Stimulated activated CD8-positive, alpha-beta memory T cell treated with anti-CD3 and anti-CD28 coated beads, Interleukin-12 subunit alpha, Interleukin-12 subunit beta, amount 100 ng/mL, for 24 hours (primary cell): ENCODE results near the gene ATXN7L1.
"Not testable (repeated sequence)": the region's sequence is repeated elsewhere in the genome, so short reads cannot be mapped to it uniquely, and the experiment has no call there.

Source experiments
- DNase-seq: peaks from one replicate; pipeline ENCODE4 v3.0.0-alpha.2; 2020; ENCODE audit errors: extremely low read depth

ATXN7L1 gene

DNA sequence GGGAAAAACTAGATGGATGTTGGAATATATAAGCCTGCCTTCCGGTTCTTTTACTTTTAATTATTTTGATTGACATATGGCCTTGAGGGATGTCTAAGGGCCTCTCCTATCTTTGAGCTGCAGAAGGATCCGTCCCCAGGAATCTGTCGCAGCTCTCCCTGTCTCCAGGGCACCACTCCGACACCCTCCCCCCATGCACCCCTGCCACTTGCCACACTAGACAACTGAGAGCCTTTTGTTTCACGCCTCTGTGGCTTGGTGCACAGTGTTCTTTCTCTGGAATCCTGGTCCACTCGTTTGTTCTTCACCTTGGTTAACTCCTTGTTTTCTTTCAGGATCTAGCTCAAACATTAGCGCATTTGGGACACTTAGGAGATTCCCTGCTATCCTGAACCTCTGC, 171.0 kb downstream of the ATXN7L1 start:
- DNase-seq, result no peak

DNA sequence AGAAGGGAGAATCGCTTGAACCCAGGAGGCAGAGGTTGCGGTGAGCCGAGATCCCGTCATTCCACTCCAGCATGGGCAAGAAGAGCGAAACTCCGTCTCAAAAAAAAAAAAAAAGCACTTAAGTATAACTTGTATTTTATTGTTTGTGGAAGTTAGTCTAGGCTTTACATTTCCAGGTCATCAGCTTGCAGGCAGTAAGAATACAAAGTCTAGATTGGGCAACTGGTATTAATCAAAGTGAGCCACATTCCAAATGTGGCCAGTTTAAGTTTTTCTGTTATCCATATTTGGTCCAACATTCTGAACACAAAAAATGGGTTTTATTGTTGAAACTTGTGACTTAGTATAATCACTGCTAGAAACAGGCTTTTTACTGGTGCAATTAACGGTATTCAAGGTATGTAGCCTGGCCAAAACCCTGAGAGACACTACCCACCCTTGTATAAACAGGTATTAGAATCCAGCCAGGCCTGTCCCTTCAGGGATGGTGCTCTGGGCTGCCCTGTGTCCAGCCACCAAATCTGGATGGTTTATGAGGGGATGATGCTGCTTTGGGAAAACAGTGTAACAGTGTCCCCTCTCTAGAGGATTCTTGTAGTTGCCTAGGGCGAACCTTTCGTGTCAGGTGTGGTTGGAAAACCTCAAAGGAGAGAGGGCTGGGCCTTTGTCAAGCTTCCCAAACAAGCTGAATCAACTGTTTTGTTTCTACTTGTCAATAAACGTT, 173.0 kb downstream of the ATXN7L1 start:
- DNase-seq, result no peak

DNA sequence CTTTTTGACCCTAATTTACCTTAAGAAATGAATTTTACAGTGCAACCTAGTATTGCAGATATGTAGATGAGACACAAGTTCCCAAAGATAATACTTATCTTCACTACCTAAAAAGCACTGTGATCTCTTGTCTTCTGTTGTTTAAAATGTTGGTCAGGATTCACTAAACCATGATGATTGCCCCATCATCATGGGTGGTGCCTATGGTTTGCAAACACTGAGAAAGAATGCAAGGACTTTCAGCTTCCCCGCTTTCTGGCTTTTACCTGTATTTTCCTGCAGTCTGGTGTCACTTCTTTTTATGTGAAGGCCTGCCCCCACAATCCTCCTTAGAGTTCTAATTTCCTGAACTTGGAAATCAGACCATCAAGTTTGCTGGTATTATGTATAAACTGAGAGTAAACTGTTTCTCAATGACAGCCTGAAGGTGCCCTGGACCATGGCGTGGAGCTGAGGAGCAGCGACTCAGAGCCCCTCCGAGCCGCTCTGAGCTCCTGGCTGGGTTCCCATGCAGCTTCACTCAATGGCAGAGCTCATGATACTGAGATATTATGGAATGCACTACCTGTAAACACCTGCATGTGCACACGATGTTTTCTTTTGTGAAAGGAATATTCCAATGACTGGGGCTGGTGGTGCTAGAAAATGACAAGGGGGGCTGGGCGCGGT, 176.7 kb downstream of the ATXN7L1 start:
- no peak for DNase-seq

DNA sequence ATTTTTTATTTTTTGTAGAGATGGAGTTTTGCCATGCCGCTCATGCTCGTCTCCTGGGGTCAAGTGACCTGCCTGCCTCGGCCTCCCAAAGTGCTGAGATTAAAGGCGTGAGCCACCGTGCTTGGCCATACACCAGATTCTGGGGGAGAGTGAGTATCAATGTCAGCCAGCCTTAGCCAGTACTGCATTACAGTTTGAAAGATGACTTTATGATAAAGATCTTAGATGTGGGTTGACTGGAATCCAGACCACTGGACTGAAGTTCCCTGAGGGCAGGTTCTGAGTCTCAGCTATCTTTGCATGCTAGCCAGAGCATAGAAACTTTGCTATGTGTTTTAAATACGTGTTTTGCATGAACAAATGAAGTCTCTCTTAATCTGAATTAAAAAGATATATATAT, 177.9 kb downstream of the ATXN7L1 start:
- no peak for DNase-seq

DNA sequence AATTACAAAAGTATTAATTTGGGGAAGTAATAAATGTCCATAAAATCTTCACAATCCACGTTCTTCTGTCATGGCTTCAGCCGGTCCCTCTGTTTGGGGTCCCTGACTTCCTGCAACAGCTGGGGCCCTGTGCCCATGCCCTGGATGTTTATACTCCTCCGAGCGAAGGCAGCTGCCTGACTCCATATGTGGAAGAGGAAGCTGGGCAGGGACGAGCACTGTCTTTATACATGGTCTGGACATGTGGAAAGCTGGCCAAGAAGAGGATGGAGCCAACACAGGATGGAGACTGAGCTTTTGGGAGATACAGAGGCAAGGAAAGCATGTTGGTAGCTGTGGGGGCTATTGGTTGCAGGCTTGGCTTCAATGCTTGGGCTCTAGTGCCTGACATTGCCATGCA, 178.6 kb downstream of the ATXN7L1 start:
- no peak for DNase-seq

DNA sequence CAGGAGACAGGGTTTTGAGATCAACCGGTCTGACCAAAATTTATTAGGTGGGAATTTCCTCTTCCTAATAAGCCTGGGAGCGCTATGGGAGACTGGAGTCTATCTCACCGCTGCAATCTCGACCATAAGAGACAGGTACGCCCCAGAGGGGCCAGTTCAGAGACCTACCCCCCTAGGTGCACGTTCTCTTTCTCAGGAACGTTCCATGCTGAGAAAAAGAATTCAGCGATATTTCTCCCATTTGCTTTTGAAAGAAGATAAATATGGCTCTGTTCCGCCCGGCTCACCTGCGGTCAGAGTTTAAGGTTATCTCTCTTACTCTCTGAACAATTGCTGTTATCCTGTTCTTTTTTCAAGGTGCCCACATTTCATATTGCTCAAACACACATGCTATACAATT, 179.2 kb downstream of the ATXN7L1 start:
- DNase-seq, result not testable (repeated sequence)

DNA sequence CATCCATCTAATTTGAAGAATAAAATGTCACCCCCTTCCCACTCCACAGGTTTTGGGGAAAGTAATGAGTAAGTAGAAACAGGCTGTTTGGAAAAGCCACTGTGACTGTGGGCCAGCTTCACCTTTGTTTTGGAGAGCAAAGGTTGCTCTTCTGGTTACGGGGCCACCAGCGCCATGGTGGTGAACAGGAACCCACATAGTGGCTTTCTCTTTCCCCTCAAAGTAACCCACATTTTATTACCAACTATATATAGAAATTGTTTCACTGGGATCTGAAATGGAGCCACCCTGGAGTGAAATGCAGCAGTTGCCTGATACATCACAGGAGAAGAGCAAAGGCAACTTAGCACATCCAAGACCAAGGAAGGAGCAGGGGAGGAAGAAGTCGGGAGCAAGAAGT, 182.8 kb downstream of the ATXN7L1 start:
- DNase-seq, result no peak

DNA sequence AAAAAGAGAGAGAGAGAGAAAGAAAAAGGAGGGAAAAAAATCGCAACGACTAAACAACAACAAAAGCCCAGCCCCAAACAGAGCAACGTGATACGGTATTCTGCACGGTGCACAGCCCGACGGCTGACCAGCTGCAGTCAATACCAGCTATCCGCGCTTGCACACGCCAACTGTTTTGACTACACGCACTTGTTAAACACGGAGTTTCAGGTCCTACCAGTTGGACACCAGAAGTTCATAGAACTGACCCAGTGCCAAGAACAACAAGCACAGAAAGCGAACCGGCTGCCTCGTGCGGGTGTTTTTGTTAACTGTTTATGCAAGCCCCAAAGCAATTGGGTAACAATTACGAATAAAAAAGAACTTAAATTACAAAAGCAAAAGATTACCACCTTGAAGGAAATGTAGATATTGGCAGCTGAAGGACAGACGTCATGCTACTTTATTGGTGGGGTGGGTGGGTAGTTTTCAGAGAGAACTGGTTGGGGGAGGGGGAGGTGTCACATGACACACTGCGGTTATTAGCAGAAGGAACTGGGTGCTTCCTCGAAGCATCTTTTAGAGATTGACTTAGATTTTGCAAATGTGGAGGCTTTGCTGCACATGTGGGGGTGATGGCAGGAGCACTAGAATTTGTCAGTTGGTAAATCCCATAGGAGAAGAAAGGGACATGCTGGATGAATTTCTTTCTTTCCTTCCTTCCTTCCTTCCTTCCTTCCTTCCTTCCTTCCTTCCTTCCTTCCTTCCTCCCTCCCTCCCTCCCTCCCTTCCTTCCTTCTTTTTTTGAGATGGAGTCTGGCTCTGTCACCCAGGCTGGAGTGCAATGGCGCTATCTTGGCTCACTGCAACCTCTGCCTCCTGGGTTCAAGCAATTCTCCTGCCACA, 184.5 kb downstream of the ATXN7L1 start:
- no peak for DNase-seq

DNA sequence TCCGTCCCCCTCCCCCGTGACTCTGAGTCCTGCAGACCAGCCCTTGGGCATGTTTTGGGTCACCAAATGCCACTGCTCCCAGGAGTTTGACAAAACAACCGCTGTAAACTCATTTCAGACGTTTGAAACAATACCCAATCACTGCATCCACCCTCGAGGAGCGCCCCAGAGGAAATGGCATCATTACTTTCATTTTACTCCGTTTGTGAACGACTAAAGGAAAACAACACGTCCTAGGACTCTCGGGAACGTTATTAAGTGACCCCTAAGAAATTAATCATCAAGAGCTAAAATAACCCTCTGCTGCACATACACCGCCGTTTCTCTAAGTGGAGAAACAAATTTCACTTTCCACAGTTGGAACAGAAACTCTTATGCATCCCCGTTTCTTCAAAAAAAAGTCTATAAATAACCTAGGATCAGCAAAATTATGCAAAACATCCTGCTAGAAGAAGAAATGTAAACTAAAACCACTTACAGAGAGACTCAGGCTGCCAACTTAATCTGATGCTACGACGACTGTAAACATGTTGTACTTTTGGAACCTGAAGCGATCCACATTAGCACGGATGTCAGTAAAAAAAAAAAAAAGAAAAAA, 185.2 kb downstream of the ATXN7L1 start:
- DNase-seq, result no peak

DNA sequence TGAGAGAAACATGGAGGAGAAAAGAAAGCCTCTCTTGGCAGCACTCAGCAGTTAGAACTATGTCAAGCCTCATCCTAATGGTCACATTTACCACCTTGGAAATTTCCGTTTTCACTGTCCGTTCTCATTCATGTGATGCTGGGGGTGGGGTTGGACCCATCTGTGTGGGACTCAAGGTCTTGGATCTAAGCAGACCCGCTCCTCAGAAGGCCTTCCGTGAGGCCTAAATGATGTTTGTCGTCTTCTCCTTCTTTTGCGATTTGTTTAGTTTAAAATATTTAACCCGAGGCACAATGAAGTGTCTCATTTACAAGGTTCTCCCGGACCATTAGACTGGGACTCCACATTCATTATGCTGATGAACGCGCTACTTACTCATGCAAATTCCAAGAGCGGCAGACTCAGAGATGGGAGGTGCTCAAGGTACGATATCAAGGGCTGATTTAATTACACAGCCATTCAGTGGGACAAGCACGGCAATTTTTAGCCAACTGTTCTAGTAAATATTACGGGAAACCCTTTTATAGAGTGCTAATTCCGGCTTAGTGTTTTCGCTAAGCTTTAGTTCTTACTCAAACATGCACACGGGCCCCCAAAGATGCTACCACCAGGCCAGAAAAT, 186.0 kb downstream of the ATXN7L1 start:
- no peak for DNase-seq

DNA sequence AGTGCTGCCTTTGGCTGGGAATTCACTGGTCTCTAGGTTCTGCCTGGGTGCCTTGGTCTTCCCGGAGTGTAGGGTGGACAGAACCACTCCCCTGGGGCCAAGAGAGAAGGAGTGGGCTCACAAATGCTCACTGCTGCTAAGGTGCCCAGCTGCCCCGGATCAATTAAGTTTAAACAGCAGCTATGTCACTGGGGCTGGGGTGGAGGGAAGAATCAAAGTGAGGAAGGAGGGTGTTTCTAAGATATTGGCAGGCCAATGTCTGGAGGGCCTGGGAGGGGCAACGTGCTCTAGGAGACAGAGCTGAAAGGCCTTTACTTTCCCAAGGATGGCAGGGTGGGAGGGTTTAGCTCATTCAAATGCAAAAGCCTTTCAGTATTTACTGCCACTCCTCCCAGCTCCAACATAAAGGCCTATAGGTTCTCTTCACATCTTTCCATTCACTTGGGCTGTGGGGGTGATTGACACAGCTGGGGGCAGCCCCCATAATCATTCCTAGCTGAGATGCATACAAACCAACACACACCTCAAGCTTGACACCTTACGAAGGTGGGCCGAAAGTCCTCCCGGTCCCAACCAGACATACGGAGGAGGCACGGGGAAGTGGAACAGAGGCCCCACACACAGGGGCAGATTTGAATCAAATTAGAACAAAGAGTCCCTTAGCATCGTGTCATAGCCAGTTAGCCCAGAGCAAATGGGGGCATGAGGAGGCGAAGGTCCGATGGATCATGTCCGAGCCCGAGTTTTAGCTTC, 187.2 kb downstream of the ATXN7L1 start:
- no peak for DNase-seq

DNA sequence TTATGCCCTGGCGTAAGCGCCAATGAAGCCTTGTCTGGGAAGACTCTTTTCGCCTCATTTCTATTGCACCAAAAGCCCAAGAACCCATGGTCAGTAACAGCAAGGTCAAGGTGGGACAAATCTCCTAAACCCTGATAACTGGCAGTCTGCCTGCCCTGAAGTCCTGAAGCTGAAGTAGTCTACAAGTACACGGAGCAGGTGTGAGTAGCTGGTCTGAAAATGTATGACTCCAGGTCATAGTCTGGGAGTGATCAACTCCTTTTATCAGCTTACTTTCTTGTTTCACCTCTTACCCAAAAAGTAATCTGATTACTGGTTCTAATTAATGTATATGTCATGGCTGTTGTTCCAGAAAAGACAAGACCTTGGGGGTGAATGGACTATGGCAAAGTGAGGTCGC, 187.8 kb downstream of the ATXN7L1 start:
- DNase-seq, result no peak

DNA sequence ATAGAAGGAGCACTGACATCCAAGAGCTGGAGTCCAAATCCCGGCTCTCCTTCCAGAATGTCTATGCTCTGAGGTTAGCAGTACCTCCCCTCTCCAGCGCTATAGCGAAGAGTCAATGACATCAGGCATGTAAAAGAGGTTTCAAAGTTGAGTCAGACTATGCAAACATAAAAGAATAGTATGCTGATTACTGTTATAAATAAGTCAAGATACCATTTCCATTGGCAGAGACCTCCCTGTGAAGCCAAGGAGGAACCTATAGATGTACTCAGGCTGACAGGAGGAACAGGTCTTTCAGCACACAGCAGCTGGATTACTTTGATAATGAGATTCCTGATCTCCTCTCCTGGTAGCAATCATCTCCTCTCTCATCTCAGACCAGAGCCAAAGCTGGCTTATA, 191.2 kb downstream of the ATXN7L1 start:
- DNase-seq, result no peak

DNA sequence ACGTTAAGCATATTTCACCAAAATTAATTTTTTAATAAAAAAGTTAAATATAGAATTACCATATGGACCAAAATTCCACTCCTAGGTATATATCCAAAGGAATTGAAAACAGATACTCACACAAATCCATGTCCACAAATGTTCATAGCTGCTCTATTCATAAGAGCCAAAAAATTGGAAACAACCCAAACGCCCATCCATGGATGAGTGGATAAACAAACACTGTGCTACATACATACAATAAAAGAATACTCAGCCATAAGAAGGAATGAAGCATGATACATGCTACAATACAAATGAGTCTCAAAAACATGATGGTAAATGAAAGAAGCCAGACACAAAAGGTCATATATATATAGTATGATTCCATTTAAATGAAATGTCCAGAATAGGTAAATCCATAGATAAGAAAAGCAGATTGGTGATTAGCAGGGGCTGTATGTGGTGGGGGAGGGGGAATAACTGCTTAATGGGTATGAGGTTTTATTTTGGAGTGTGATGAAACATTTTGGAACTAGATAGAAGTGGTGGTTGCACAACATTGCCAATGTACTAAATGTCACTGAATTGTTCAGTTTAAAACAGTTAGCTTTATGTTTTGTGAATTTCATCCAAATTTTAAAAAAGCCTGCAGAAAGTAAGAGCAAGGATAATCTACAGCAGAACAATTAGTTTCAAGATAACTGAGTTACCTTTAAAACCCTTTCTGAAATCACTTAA, 193.9 kb downstream of the ATXN7L1 start:
- DNase-seq, result no peak

DNA sequence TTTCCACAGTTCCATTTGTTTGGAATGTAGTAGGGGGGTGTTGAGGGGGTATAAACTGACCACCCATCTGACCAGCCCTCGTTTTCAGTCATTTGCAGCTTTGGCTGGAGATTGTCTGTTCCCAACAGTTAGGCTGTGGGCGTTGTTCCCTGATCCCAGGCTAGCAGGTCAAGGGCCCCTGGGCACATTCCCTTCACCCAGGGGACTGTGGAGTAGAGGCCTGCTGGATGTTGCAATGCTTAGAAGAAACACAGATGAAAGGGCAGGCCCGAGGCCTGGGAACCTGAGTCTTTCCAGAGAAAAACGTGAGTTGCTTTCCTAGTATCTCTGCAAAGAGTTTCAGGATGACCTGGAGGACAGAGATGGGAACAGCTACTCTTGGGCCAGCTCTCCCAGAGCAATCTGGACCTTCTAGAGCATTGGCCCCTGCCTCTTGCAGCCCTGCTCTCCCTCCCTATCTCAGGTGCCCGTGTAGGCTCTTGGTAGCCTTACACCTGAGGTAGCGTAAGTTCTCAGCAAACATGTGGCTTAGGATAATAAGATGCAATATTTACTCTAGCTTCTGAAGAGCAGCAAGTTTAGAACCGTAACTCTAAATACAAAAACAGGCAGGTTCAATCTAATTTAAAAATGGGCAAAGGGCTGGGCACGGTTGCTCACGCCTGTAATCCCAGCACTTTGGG, 195.8 kb downstream of the ATXN7L1 start:
- DNase-seq, result no peak

DNA sequence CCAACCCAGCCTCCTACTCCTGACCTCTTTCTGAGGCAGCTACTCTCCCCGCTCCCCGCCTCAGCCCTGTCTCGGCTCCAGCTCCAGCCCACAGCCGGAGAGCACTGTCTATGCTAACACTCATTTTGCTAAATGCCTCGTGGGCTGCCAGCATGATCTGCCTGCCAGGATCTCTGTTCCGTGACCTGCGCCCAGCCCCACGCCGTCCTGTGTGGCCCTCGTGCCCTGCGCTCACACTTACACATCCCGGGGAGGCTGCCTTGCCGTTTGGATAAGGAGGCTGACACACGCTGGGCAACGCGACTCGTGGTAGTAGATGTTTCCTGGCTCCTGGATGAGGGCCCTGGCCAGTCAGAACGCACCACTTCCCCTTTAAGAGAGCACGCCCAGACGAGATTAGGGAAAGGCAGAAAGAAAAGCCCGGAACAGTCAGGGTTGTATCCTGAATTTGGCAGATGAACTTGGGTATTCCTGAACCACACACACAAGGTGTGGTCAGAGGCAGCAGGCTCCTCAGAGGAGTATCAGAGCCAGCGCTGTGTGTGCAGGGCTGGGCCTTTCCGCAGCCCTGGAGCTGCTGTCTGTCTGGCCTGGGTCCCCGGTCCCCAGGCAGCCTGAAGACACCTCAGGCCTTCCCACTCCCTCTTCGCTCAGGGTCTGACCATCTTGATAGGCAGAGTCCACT, 197.4 kb downstream of the ATXN7L1 start:
- DNase-seq, result no peak

DNA sequence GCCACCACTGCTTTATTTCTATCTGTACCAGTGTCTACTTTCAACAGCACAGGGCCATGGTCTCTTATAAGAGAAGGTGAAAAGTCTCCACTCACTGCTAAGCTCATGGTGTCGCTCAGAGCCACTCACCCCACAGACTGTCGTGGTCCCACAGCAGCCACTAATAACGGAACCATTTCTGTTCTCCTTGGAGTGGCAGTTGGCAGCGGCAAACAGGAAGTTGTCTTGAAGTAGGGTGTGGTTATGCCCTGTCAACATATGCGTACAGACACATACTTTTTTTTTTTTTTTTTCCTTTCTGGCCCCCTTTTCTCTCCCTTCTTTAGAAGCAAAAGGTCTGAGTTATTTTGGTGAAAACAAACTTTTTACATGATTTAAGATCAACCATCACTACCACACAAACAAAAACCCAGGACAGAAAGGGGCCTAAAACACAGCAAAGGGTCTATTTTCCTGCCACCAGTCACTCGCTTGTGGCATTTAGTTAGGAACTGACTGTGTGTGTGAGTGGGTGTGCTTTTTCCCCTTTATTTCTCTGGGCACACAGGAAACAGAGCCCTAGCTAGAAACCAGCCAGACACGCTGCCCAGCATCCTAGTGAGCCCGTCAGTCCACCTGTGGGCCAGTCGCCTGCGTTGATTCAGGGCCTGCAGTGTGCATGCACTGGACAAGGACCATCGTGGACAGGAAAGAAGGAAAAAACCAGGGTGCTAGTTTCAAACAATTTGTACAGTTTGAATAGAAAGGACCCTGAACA, 198.4 kb downstream of the ATXN7L1 start:
- DNase-seq, result peak; percentile 16

DNA sequence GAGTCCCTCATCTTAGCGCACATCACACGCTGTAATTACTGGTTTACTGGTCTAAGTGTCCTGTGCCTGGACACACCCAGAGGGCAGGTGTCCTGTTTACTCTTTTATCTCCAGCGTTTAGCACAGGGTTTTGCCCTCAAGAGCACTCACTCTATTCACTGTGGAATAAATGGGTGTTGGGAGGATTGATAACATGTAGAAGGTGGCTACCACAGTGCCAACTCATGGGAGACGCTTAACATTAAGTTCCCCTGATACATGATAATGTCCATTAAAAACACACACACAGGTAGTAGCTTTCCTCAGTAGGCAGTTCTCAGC, 199.0 kb downstream of the ATXN7L1 start:
- no peak for DNase-seq

DNA sequence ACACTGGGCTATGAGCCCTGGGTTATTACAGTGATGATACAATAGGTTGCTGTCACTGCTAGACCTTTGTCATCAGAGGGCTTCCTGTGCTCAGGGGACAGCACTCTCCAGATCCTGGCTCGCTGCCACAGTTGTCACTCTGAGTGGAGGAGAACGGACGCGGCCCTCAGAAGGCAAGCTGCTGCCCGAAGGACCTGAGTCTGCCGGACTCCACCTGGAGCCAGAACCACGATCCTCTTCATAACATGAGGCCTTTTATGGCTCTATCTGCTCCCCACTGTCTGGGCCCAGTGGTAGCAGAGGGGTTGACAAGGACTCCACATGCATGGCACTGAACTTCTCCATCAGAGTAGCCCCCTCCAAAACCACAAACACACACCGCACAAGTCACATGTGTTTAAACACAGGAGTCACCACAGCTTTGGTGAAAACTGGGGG, 200.4 kb downstream of the ATXN7L1 start:
- no peak for DNase-seq
